Naive thymus-derived CD4-positive, alpha-beta T cell (primary cell): ENCODE measurements around the gene AKIP1. TPM values are rescaled to one million over a fixed set of nuclear protein-coding genes. Genes with fewer than 3 reads are reported as not detected.
"Not testable (repeated sequence)": the region's sequence is repeated elsewhere in the genome, so short reads cannot be mapped to it uniquely, and the experiment has no call there.

Experiments used
- ATAC-seq: fragments of 150-1000 bp; cut with Tn5 transposase; 2 replicates; pipeline ENCODE4 v1.10.0; 2021; ENCODE audit warnings: mild to moderate bottlenecking, moderate library complexity
- CTCF ChIA-PET: fragments of 350-600 bp; sonication (Branson Sonifier 250); formaldehyde crosslinking; loops from one replicate; lab custom pipeline; 2021; ENCODE audit warnings: antibody characterized with exemption; lab: Charles Lee
- POLR2A ChIA-PET: fragments of 350-600 bp; sonication (Branson Sonifier 250); formaldehyde crosslinking; loops from one replicate; lab custom pipeline; 2021; ENCODE audit warnings: antibody characterized with exemption, inconsistent platforms; lab: Charles Lee
- DNase-seq, 9 donors: peaks; one replicate each; pipeline versions ENCODE4 v3.0.0 to v3.0.0-alpha.2; 2020 to 2022; ENCODE audit warnings: mixed read lengths in 1 of 9
- H3K27ac ChIP-seq: one replicate; pipeline ENCODE4 v1.7.0; 2013; ENCODE audit warnings: mild to moderate bottlenecking, low read depth, low read length, moderate library complexity
- H3K27me3 ChIP-seq, 2 donors: one replicate each; pipeline ENCODE4 v1.7.0; 2013; ENCODE audit warnings: low read length in 2 of 2, mild to moderate bottlenecking in 2 of 2, moderate library complexity in 2 of 2; ENCODE audit not compliant: control insufficient read depth in 2 of 2, insufficient read depth in 2 of 2
- H3K36me3 ChIP-seq, 3 experiments: 1 replicate in 2 of 3; 2 replicates in 1 of 3; pipeline ENCODE4 v1.7.0; 2013; ENCODE audit warnings: low read length in 3 of 3, mild to moderate bottlenecking in 3 of 3, moderate library complexity in 1 of 3; ENCODE audit not compliant: insufficient read depth in 3 of 3, control insufficient read depth in 2 of 3
- H3K4me1 ChIP-seq, 2 donors: one replicate each; pipeline ENCODE4 v1.7.0; 2013; ENCODE audit warnings: low read length in 2 of 2, mild to moderate bottlenecking in 2 of 2, moderate library complexity in 1 of 2; ENCODE audit not compliant: control insufficient read depth in 2 of 2, insufficient read depth in 2 of 2
- H3K4me3 ChIP-seq: 2 replicates; pipeline ENCODE4 v1.7.0; 2013; ENCODE audit warnings: mild to moderate bottlenecking, low read length
- H3K9me3 ChIP-seq, 3 experiments: 1 replicate in 2 of 3; 2 replicates in 1 of 3; pipeline ENCODE4 v1.7.0; 2013; ENCODE audit warnings: low read length in 3 of 3; ENCODE audit not compliant: control insufficient read depth in 2 of 3
- H3K27ac Mint-ChIP-seq, 9 donors: one replicate each; pipeline ENCODE4 v1.8.0; 2020 to 2022; ENCODE audit warnings: mixed read lengths in 9 of 9, mild to moderate bottlenecking in 8 of 9, moderate library complexity in 5 of 9, inconsistent platforms in 2 of 9
- H3K27me3 Mint-ChIP-seq, 5 donors: one replicate each; pipeline ENCODE4 v1.8.0; 2021 to 2022; ENCODE audit warnings: mixed read lengths in 5 of 5, mild to moderate bottlenecking in 1 of 5
- H3K36me3 Mint-ChIP-seq, 5 donors: one replicate each; pipeline ENCODE4 v1.8.0; 2020 to 2022; ENCODE audit warnings: mixed read lengths in 5 of 5, mild to moderate bottlenecking in 3 of 5, inconsistent platforms in 1 of 5
- H3K4me1 Mint-ChIP-seq, 7 donors: one replicate each; pipeline ENCODE4 v1.8.0; 2020 to 2022; ENCODE audit warnings: mixed read lengths in 7 of 7, mild to moderate bottlenecking in 3 of 7, inconsistent platforms in 1 of 7
- H3K4me3 Mint-ChIP-seq, 10 donors: one replicate each; pipeline ENCODE4 v1.8.0; 2020 to 2022; ENCODE audit warnings: mild to moderate bottlenecking in 10 of 10, mixed read lengths in 10 of 10, moderate library complexity in 6 of 10, inconsistent platforms in 2 of 10
- H3K9me3 Mint-ChIP-seq, 11 donors: one replicate each; pipeline ENCODE4 v1.8.0; 2020 to 2022; ENCODE audit warnings: mixed read lengths in 11 of 11, mild to moderate bottlenecking in 4 of 11, inconsistent platforms in 1 of 11, moderate library complexity in 1 of 11
- intact Hi-C, 2 donors: fragments of 100-400 bp; cut with micrococcal nuclease; formaldehyde crosslinking; loops; one replicate each; pipeline ENCODE4 v1.15.1; 2023
- polyA plus RNA-seq, 2 donors: library from polyadenylated mRNA; unstranded; fragments of 300-500 nt; fragmentation: Illumina TruSeq; gene quantifications; one replicate each; pipeline ENCODE4 v1.2.3, GENCODE V29; 2021
- total RNA-seq, 6 experiments: library from RNA in 5 of 6; stranded (reverse) in 5 of 6; gene quantifications; 1 replicate in 5 of 6; 2 replicates in 1 of 6; pipeline ENCODE4 v1.2.3 and lab custom pipeline; 2021 to 2026

Gene AKIP1
- total and polyA plus RNA-seq, 7 experiments from 2014 or later: 5.6 to 20.9 (median 10.0) TPM

GRCh38 chr11:8933931-8934330 lies 22.9 kb downstream of the AKIP1 start:
- Histone ChIP-seq H3K36me3 (no peaks in the 10 kb centered on the region), H3K4me3 (no peak overlapping the region), H3K9me3 (no peaks in the 10 kb centered on the region), H3K27ac (no peak overlapping the region), H3K4me1 (no peaks in the 10 kb centered on the region), H3K27me3 (no peaks in the 10 kb centered on the region)
- POLR2A ChIA-PET: no interaction called here
- H3K9me3 Mint-ChIP-seq: peaks cover 0 to 3% (median 0%) of the 10 kb centered on the region in 11 donors
- no peak overlapping the region for H3K4me3 Mint-ChIP-seq
- H3K4me1 Mint-ChIP-seq: peaks cover 0 to 8% (median 4%) of the 10 kb centered on the region in 7 donors
- ATAC-seq (no peak), DNase-seq (no peak)
- no peaks in the 10 kb centered on the region for H3K27me3 Mint-ChIP-seq
- no peak overlapping the region for H3K27ac Mint-ChIP-seq
- CTCF ChIA-PET: no interaction called here
- H3K36me3 Mint-ChIP-seq: no peaks in the 10 kb centered on the region
- intact Hi-C loops: no loop called here

- Histone ChIP-seq H3K4me3 (no peak overlapping the region), H3K36me3 (no peaks in the 10 kb centered on the region), H3K27me3 (no peaks in the 10 kb centered on the region), H3K27ac (no peak overlapping the region), H3K4me1 (no peaks in the 10 kb centered on the region), H3K9me3 (no peaks in the 10 kb centered on the region)
- DNase-seq (no peak), ATAC-seq (no peak)
- ChIA-PET POLR2A (no interaction called here), CTCF (no interaction called here)
- H3K4me3 Mint-ChIP-seq: peak overlapping the region in 8 of 10 donors; percentile 19 to 67 (median 50)
- no peaks in the 10 kb centered on the region for H3K27me3 Mint-ChIP-seq
- intact Hi-C loops: no loop called here
- peaks cover 0 to 8% (median 4%) of the 10 kb centered on the region in 7 donors for H3K4me1 Mint-ChIP-seq
- peak overlapping the region in 6 of 9 donors; percentile 7 to 82 (median 55) for H3K27ac Mint-ChIP-seq
- peaks cover 0 to 2% (median 0%) of the 10 kb centered on the region in 11 donors for H3K9me3 Mint-ChIP-seq
- no peaks in the 10 kb centered on the region for H3K36me3 Mint-ChIP-seq
Observed at GRCh38 chr11:8934742-8935488, 23.9 kb downstream of the AKIP1 start.

- H3K9me3 ChIP-seq, POLR2A ChIA-PET, DNase-seq, H3K27me3 Mint-ChIP-seq, ATAC-seq, H3K27me3 ChIP-seq, H3K36me3 ChIP-seq, H3K4me3 Mint-ChIP-seq, H3K27ac Mint-ChIP-seq, H3K27ac ChIP-seq, H3K4me3 ChIP-seq, H3K4me1 Mint-ChIP-seq, intact Hi-C loops, CTCF ChIA-PET, H3K9me3 Mint-ChIP-seq, H3K4me1 ChIP-seq, H3K36me3 Mint-ChIP-seq: not testable (repeated sequence)
Observed at GRCh38 chr11:8935789-8936188, 24.8 kb downstream of the AKIP1 start.

GRCh38 chr11:8937159-8937558 lies 26.2 kb downstream of the AKIP1 start:
- H3K27me3 ChIP-seq: no peaks in the 10 kb centered on the region
- no peak overlapping the region for H3K27ac Mint-ChIP-seq
- peaks cover 0 to 8% (median 4%) of the 10 kb centered on the region in 7 donors for H3K4me1 Mint-ChIP-seq
- no peak overlapping the region for H3K4me3 ChIP-seq
- no peak for DNase-seq
- peaks cover 0 to 11% (median 4%) of the 10 kb centered on the region in 5 donors for H3K27me3 Mint-ChIP-seq
- no peaks in the 10 kb centered on the region for H3K36me3 ChIP-seq
- H3K9me3 Mint-ChIP-seq: no peaks in the 10 kb centered on the region
- no peaks in the 10 kb centered on the region for H3K9me3 ChIP-seq
- no peaks in the 10 kb centered on the region for H3K36me3 Mint-ChIP-seq
- intact Hi-C loops: no loop called here
- POLR2A ChIA-PET: interaction anchor here (0.9 kb wide), 1 partner anchor 556 kb away, joined by 3 read pairs; no protein-coding TSS in a partner anchor
- H3K4me3 Mint-ChIP-seq: no peak overlapping the region
- no peaks in the 10 kb centered on the region for H3K4me1 ChIP-seq
- no peak overlapping the region for H3K27ac ChIP-seq
- CTCF ChIA-PET: interaction anchor here (0.6 kb wide), 1 partner anchor 71 kb away, joined by 3 read pairs; no protein-coding TSS in a partner anchor
- no peak for ATAC-seq

- Histone ChIP-seq H3K4me3 (no peak overlapping the region), H3K36me3 (no peaks in the 10 kb centered on the region), H3K4me1 (no peaks in the 10 kb centered on the region), H3K27ac (no peak overlapping the region), H3K27me3 (no peaks in the 10 kb centered on the region), H3K9me3 (no peaks in the 10 kb centered on the region)
- Mint-ChIP-seq H3K9me3 (no peaks in the 10 kb centered on the region), H3K36me3 (no peaks in the 10 kb centered on the region), H3K27ac (no peak overlapping the region), H3K4me1 (peaks cover 0 to 8% (median 4%) of the 10 kb centered on the region in 7 donors), H3K27me3 (peaks cover 0 to 16% (median 4%) of the 10 kb centered on the region in 5 donors), H3K4me3 (no peak overlapping the region)
- no peak for ATAC-seq
- ChIA-PET POLR2A (interaction anchor here (0.9 kb wide), 1 partner anchor 555 kb away, joined by 3 read pairs; no protein-coding TSS in a partner anchor), CTCF (no interaction called here)
- no peak for DNase-seq
- intact Hi-C loops: no loop called here
Observed at GRCh38 chr11:8937659-8938058, 26.7 kb downstream of the AKIP1 start.

- H3K27me3 ChIP-seq: no peaks in the 10 kb centered on the region
- ATAC-seq (no peak), DNase-seq (no peak)
- H3K4me1 ChIP-seq: no peaks in the 10 kb centered on the region
- no peaks in the 10 kb centered on the region for H3K9me3 ChIP-seq
- intact Hi-C loops: no loop called here
- H3K4me3 ChIP-seq: no peak overlapping the region
- H3K4me1 Mint-ChIP-seq: no peaks in the 10 kb centered on the region
- no peak overlapping the region for H3K27ac Mint-ChIP-seq
- H3K9me3 Mint-ChIP-seq: no peaks in the 10 kb centered on the region
- no peak overlapping the region for H3K27ac ChIP-seq
- no peaks in the 10 kb centered on the region for H3K36me3 ChIP-seq
- H3K4me3 Mint-ChIP-seq: no peak overlapping the region
- H3K27me3 Mint-ChIP-seq: peaks cover 0 to 22% (median 5%) of the 10 kb centered on the region in 5 donors
- peaks cover 0 to 4% (median 0%) of the 10 kb centered on the region in 5 donors for H3K36me3 Mint-ChIP-seq
- CTCF ChIA-PET: no interaction called here
- POLR2A ChIA-PET: interaction anchor here (0.7 kb wide), 1 partner anchor 16 kb away, joined by 3 read pairs; no protein-coding TSS in a partner anchor
Observed at GRCh38 chr11:8941341-8942103, 30.5 kb downstream of the AKIP1 start.
